ENCODE data around the gene ZFP36L2.

DNA sequence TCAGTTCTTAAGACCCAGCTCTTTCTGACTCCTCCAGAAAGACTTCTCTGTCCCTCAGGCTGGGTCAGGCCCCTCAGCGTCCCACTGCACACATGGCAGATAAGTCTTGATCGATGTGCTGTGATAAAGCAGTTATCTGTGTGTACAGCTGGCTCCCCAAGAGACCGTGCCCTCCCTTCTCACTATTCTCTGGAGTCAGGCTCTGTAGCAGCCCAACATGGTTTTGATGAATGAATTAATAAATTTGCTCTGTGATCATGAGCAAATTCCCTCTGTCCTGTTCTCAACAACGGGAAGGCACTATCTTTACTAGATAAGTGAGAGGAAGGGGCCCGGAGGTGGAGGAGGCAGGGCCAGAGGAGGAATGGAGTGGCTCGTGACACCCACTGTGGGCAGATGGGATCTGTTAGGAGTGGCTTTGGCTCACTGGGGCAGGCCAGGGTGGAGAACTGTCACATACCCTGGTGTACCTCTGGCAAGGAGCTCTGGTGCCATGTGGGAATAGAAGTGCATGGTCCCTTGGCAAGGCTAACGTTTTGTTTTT, 48.3 kb downstream of the ZFP36L2 start:
- TF ChIP-seq CTCF (IDR thresholded peaks at IDR 0.05): no peak
- no peak for TF ChIP-seq POLR2A (IDR thresholded peaks at IDR 0.05; ENCODE audit: low read depth)
- TF ChIP-seq POLR2AphosphoS5 (IDR thresholded peaks at IDR 0.05): no peak
- no peak for TF ChIP-seq EP300 (IDR thresholded peaks at IDR 0.05)
